Stimulated activated CD4-positive, alpha-beta T cell treated with anti-CD3 and anti-CD28 coated beads, Interleukin-15, amount 100 ng/mL, for 1 hour (primary cell): ENCODE measurements around the gene TNNT2.

ENCODE experiments used
- DNase-seq, 2 donors: peaks; one replicate each; pipeline ENCODE4 v3.0.0-alpha.2; 2020; ENCODE audit warnings: low read depth in 1 of 2, low spot score in 1 of 2

Gene TNNT2

DNA sequence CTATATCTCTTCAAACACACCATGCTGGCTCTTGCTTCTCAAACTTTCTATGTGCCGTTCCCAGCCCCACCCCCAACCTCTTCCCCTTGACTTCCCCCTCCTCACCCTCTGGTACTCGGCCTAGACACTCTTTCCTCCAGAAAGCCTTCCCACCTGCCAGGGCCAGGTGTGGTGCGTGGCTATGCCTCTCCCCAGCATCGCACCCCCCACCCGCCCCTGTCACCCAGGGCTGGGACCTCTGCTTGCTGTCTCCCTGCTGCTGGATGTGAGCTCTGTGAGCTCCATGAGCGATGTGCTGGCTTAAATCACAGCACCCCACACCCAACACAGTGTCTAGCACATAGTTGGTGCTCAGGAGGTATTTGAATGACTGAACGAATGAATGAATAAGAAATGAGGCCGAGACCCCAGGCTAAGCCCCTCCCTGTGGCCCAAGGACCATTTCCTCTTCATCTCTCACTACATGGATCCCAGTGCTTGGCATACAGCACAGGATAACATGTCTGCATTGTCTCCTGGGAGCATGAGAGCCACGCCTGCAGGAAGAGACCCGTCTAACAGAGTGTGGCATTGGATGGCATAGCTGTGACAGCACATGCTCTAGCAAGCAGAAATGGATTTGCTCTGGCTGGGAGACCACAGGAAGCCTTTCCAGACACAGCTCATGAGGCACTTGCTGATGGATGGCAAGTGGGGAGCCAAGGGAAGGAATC lies 19.7 kb downstream of the TNNT2 start:
- no peak for DNase-seq

DNA sequence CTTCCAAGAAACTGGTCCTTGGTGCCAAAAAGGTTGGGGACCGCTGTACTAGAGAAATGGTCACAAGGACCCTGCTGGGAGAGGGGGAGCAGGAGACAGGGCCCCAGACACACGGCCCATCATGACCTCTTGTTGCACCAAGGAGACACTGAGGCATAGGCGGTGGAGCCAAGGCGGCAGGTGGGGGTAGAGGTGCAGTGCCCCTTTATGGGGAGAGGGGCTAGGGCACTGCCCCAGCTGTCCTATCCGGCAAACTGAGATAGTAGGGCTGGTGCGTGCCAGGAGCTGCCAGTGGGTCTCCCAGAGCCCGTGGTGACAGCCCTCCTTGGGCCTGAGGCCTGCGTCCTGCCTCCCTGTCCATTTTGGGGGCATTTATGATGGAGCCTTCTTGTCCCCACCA lies 20.3 kb downstream of the TNNT2 start:
- no peak for DNase-seq

- no peak for DNase-seq
These were observed 20.8 kb downstream of the TNNT2 start for GRCh38 chr1:201356701-201357100.

DNA sequence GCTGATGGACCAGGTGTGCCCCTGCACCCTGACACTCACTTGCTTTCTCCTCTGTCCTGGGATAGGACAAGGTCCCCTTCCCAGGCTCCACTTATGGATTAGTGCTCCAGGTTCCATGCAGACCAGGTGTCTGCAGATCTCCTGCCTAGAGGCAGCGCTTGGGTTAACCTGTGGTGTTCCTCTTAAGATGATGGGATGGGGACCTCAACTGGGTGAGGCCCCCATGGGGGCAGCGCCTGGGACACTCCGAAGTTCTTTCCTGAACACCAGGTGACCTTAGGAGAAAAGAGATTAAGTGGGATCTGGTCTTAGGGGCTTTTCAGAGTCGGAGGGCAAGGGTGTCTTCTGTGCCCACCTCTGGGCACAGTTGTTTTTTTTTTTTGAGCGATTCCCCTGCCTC lies 21.2 kb downstream of the TNNT2 start:
- no peak for DNase-seq

GRCh38 chr1:201355471-201355870 lies 22.0 kb downstream of the TNNT2 start:
- no peak for DNase-seq

DNA sequence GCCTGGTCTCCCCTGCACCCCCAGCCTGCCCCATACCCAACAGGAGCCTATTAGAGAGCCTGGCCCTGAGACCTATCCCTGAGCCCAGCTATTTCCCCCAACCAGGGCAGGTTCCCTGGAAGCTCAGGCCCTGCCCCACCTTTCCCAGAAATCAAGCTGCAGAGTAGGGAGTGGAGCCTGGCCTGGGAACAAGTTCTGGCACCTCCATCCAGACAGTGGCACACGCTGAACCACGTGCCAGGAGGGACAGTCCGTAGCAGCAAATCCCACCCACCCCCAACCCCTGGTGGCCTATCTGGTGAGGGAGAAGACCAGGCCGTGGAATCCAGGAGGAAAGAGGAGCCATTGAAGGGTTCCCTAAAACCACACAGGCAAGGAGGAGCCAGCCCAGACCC lies 22.6 kb downstream of the TNNT2 start:
- no peak for DNase-seq

DNA sequence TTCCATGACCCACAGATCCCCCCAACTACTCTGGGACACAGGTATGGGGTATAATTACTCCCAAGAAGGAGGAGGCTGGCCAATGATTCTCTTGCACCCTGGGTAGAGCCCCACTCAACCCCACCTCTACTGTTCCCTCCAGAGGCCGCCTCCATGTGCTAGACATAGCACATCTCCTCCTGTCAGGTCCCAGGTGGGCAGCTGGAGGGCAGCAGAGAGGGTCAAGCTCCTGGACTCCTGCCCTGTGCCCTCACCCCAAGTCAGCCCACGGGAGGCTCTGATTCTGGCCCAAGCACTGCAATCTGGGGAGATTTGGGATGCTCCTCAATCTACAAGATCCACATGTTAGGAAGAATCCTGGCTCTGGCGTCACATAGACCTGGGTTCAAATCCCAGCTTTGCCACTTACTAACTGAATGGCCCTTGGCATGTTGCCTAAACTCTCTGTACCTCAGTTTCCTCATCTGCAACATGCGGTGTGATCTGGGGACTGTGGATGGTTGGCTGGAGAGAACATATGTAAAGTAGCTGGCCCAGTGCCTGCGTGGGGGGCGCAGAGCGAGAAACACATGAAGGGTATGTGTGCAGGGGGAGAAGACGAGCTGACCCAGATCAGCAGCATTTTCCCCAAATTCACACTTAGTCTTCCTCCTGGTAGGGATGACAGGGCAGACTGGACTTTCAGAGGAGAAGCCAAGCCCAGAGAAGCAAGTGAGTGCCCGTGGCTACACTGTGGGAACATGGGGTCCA lies 23.2 kb downstream of the TNNT2 start:
- no peak for DNase-seq

DNA sequence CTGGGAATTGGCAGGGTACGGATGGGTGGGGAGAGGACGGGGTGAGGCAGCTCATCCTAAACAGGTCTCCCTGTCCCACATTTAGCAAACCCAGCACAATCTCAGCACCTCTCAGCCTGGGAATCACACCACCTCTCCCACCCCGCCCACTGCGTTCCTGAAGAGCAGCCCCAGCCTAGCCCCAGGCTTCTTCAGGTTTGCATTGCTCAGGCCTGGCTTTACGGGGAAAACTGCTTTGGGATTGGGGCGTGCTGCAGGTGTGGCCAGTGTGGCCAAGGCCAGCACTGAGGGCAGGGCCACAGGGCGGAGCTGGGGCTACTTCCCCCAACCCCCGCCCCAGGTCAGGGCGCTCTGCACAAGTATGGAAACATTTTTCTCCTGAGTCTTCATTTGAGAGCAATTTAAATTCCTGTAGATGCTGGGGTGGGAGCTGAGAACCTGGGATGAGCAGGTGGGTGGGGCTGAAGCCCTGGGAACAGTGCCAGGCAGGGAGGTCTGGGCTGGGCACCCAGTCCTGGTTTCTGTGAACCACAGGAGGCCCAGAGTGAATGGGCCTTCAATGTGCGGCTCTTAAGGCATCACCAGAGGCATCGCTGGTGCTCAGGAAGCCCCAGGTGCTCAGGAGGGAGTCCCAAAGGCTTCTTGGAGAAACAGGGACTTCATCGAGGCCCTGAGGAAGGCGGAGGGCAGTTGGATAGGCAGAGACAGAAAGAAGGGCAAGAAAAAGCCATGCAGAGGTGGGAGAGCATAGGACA lies 24.1 kb downstream of the TNNT2 start:
- no peak for DNase-seq

- DNase-seq, result no peak
These were observed 25.9 kb downstream of the TNNT2 start for GRCh38 chr1:201351617-201352016.

DNA sequence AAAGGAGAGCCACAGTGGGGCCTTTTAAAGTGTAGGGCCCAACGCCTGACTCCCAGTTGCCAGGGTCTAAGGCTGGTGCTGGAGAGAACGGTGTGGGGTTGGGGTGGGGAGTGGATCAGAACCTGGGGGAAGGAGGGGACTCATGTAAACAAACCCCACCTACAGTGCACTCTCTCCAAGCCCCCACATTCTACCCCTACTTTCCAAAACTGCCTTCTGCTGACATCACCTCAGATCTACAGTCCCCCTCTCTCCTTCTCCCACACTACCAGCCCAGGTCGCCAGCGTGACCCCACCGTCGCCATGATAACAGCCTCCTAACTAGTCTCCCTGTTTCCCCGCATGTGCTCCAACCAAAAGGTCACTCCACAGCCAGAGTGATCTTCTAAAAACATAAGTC lies 26.6 kb downstream of the TNNT2 start:
- no peak for DNase-seq

DNA sequence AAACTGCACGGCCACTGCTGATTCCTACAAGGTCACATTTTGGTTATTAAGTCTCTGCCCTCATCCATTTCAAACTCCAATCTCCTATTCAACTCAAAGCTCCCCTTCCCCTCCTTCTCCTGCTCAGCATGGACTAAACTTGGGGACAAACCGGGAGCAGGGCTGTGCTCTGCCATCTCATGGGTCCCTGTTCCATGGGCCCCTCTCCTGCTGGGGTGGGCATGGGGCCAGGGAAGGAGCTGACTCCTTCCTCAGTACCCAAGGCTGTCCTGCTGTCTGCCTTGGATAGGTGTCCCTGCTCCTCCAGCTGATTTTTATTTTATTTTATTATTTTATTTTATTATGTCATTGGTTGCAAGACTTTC lies 27.1 kb downstream of the TNNT2 start:
- DNase-seq, result no peak

DNA sequence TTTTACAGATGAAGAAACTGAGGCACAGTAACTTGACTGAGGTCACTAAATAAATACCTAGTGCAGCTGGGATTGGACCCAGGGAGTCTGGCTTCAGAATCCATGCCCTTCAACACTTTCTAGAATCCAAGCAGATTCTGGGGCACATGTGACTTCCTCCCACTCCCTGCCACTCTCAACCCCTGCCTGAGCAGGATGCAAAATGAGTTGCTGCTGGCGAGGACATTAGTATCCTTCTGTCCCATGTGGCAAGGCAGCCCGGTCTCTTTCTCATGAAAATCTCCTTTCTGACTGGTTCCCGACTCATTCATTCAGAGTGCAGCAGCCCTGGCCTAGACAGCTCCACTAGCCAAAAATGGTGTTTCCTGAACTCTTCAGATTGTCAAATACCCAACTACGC lies 28.4 kb downstream of the TNNT2 start:
- no peak for DNase-seq

GRCh38 chr1:201348211-201348566 lies 29.3 kb downstream of the TNNT2 start:
- DNase-seq, result no peak

DNA sequence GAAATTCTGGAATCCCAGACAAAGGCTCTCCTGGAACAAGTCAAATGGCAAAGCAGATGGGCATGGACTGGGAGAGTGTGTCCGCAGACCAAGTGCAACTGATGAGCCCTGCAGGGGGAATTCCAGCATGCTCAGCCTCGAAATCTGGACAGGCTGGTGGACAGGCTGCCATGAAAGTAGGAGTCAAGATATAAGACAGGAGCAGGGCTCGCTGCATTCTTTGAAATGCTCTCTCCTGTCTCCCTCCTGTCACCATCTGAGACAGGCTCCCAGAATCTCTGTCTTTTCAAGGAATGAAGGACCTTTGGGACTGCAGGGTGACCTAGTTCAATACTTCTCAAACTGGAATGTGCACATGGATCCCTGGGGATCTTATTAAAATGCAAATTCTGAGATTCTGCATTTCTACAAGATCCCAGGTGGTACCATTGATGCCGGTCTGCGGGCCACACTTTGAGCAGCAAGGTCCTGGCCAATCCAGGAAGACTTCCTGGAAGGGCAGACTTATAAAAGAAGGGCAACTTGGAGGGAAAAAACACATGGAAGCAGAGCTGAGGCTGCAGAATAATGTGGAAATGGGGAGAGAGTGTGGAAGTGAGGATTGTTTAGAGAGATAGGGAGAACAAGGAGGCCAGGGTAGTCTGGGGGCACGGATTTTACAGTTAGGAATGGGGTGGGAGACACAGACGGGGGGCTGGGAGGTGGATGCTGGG lies 29.8 kb downstream of the TNNT2 start:
- no peak for DNase-seq

DNA sequence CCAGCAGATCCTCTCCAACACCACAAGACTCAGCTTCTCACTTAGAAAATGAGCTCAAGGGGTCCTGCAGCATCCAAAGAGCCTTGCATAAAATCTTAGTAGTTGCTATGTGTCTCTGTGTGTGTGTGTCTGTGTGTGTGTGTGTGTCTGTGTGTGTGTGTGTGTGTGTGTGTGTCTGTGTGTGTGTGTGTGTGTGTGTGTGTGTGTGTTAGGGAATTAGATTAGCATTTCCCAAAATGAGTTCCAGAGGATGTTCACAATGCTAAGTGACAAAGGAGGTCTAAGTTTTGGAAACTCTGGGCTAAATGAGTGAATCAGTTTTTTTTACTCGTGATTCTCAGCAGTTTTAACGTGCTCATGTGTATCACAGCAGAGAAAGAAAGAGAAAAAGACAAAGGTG lies 30.5 kb downstream of the TNNT2 start:
- DNase-seq, result no peak

DNA sequence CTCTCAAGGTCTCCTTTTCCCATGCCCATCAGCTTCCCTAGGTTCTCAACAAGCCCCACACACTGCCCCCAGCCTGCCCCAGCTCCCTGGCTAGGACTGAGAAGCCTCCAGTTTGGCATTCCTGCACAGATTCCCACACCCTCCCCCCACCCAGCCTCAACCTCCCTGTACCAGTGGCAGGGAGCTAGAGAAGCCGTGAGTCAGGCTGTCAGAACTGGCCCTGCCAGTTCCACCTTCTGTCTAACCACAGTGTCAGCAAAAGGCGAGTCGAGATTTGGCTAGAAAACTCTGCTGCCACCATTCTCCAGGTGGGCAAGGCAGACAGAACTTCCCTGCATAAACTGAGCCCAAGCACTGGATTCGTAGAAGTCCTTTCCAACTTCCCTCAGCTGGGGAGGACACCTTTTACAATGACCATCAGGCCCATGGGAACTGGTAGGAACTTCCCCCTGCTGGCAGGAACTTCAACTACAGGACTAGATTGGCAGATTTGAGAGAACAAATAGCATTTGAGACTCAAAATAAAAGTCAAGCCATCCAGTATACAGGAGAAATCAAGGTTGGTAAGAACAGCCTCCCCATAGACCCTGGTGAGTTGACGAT lies 31.0 kb downstream of the TNNT2 start:
- DNase-seq, result no peak

GRCh38 chr1:201345081-201345355 lies 32.5 kb downstream of the TNNT2 start:
- no peak for DNase-seq

- no peak for DNase-seq
These were observed 33.0 kb downstream of the TNNT2 start for GRCh38 chr1:201344206-201345080.

GRCh38 chr1:201341377-201341776 lies 36.1 kb downstream of the TNNT2 start:
- DNase-seq, result no peak

DNA sequence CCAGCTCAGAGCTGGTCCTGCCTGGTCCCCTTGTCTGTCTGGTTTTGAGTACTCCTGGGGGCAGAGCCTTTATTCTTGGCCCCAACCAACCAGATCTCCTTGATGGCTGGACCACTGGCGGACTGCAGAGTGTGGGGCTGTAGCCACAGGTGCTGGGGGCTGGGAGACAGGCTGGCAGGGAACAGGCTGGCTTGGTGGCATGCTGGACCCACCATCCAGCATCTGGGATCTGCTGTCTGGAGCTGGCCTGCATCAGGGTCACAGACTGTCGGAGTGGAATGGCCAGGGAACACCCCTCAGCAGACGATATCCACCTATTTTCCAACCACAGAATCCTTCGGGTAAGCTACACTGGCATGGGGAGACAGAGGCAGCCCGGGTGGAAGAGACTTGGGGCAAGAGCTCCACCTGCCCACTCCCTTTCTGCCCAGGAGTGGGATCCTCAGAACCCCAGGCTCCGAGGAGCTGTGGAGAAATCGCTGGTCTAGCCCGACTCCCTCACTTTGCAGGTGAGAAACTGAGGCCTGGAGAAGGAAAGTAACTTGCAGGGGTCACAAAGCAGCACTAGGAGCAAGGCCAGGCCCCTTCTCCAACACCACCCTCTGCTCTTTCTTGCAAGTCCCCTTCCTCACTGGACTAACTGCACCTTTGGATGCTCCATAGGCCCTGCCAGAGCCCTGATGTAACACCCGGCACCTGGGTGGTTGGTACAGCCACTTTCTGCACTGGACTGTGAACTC lies 40.6 kb downstream of the TNNT2 start:
- DNase-seq, result no peak
